Spleen (tissue), 7 donors: Measurements from ENCODE around the gene HSCB.

Experiments
- CTCF ChIP-seq, 11 experiments: fragments of 200-600 bp in 7 of 11; fragments of 450-650 bp in 4 of 11; sonication (generic) in 4 of 11; IDR thresholded peaks in 8 of 11; conservative IDR thresholded peaks in 3 of 11; 1 replicate in 7 of 11; 2 replicates in 4 of 11; pipeline versions ENCODE4 v1.4.0 to v1.8.0; 2016 to 2021; ENCODE audit warnings: antibody characterized with exemption in 11 of 11, inconsistent platforms in 4 of 11, mild to moderate bottlenecking in 1 of 11
- POLR2A ChIP-seq, 3 donors: fragments of 450-650 bp; IDR thresholded peaks; one replicate each; pipeline ENCODE4 v1.5.1; 2017; ENCODE audit warnings: antibody characterized with exemption in 3 of 3, mild to moderate bottlenecking in 1 of 3
- POLR2AphosphoS5 ChIP-seq, 3 donors: sonication (generic); formaldehyde crosslinking; IDR thresholded peaks; one replicate each; pipeline ENCODE4 v1.5.1; 2017; ENCODE audit warnings: antibody characterized with exemption in 3 of 3
- donor health status: DM: no; HTN: no; CAD: no; lungs with moderate emphysema.
- donor health status: DM: no; HTN: no; CAD: no.
- donor health status: DM: no; HTN: no; CAD: no.

GRCh38 chr22:28734393-28734792 is 7.4 kb upstream of the HSCB start:
- TF ChIP-seq CTCF (IDR thresholded peaks at IDR 0.05 in 8 of 11, conservative IDR thresholded peaks at IDR 0.05 in 3 of 11) (no peak), POLR2A (IDR thresholded peaks at IDR 0.05) (no peak), POLR2AphosphoS5 (IDR thresholded peaks at IDR 0.05) (no peak)
